Adrenal gland (tissue), 12 donors: ENCODE data around the gene CFAP77. TPM values are rescaled to one million over a fixed set of nuclear protein-coding genes. Genes with fewer than 3 reads are reported as not detected.

ENCODE experiments used
- DNase-seq, 7 donors: peaks; one replicate each; pipeline ENCODE4 v3.0.0-alpha.2; 2019 to 2020
- H3K27ac ChIP-seq, 5 donors: fragments of 200-600 bp; sonication (generic) in 4 of 5; 1 replicate in 3 of 5; 2 replicates in 2 of 5; pipeline versions ENCODE4 v1.5.1 to v1.8.0; 2016 to 2020; ENCODE audit warnings: mild to moderate bottlenecking in 1 of 5
- H3K27me3 ChIP-seq: fragments of 200-600 bp; 2 replicates; pipeline ENCODE4 v1.8.0; 2021
- H3K36me3 ChIP-seq, 2 donors: fragments of 200-600 bp; replicated peaks in 1 of 2; 1 replicate in 1 of 2; 2 replicates in 1 of 2; pipeline versions ENCODE4 v1.5.1 to v1.8.0; 2018 to 2022
- H3K4me1 ChIP-seq, 2 donors: fragments of 200-600 bp; replicated peaks in 1 of 2; 1 replicate in 1 of 2; 2 replicates in 1 of 2; pipeline versions ENCODE4 v1.5.1 to v1.8.0; 2018 to 2021
- H3K4me3 ChIP-seq, 4 donors: fragments of 200-600 bp; sonication (generic) in 3 of 4; one replicate each; pipeline ENCODE4 v1.5.1; 2016 to 2018
- H3K9me3 ChIP-seq, 3 donors: fragments of 200-600 bp; sonication (generic) in 1 of 3; replicated peaks in 1 of 3; 1 replicate in 2 of 3; 2 replicates in 1 of 3; pipeline versions ENCODE4 v1.5.1 to v1.8.0; 2016 to 2021
- CTCF ChIP-seq, 6 experiments: fragments of 450-650 bp in 4 of 6; fragments of 200-600 bp in 2 of 6; sonication (generic) in 1 of 6; IDR thresholded peaks; 1 replicate in 5 of 6; 2 replicates in 1 of 6; pipeline versions ENCODE4 v1.5.1 to v1.8.0; 2016 to 2021; ENCODE audit warnings: antibody characterized with exemption in 6 of 6, mild to moderate bottlenecking in 2 of 6, moderate library complexity in 1 of 6
- POLR2A ChIP-seq, 2 donors: fragments of 450-650 bp; IDR thresholded peaks; one replicate each; pipeline ENCODE4 v1.6.1; 2017; ENCODE audit warnings: antibody characterized with exemption in 2 of 2, mild to moderate bottlenecking in 2 of 2, moderate library complexity in 1 of 2
- WGBS, 4 donors: extraction: QIAGEN DNeasy Blood & Tissue Kit in 2 of 4; methylation state at CpG; one replicate each; pipeline versions ENCODE4 v1.1.5 to v1.1.7; 2013 to 2017; 5-methylcytosine and 5-hydroxymethylcytosine counted together
- intact Hi-C, 2 donors: fragments of 100-400 bp; cut with DNase I; formaldehyde crosslinking; loops; one replicate each; pipeline versions ENCODE4 v1.14.1 to v1.15.0; 2022 to 2023
- polyA plus RNA-seq, 3 donors: library from polyadenylated mRNA; stranded (reverse); fragments of 200-250 nt in 2 of 3; fragments of 350-450 nt in 1 of 3; fragmentation: Illumina TruSeq in 1 of 3; extraction: RNeasy Lipid Tissue Mini Kit (QIAGEN cat#74804) in 1 of 3; gene quantifications; one replicate each; pipeline ENCODE4 v1.2.3, GENCODE V29; 2013 to 2014
- total RNA-seq, 9 donors: library from RNA; depleted of rRNA in 4 of 9; stranded (reverse); fragments of >200 nt in 4 of 9; fragments of 120-200 nt in 1 of 9; fragmentation: NEBNext Ultra II Directional in 1 of 9; extraction: Animal tissue kit (Norgen Biotek cat#: 25700) in 1 of 9; gene quantifications; one replicate each; pipeline versions ENCODE4 v1.1.0 to v1.2.4, GENCODE V29; 2013 to 2023
- donor health status: healthy with polysubstance abuse.
- donor health status: Bipolar disorder and iron deficiency.
- donor health status: DM: yes; HTN: yes; CAD: no.
- donor health status: DM: no; HTN: no; CAD: no.
- donor health status: DM: no; HTN: no; CAD: no.
- donor health status: DM: yes; HTN: yes; CAD: no.

CFAP77 gene
- total and polyA plus RNA-seq, 12 donors, result not detected

GRCh38 chr9:132592451-132592850 lies 182.4 kb downstream of the CFAP77 start:
- Histone ChIP-seq H3K4me1 (peaks cover 0 to 8% of the 10 kb centered on the region in 2 donors), H3K36me3 (peaks cover 0 to 21% of the 10 kb centered on the region in 2 donors), H3K9me3 (no peaks in the 10 kb centered on the region), H3K27ac (no peak overlapping the region), H3K27me3 (peaks cover 41% of the 10 kb centered on the region), H3K4me3 (no peak overlapping the region)
- intact Hi-C loops, result no loop called here
- 83 to 88% (median 86%) methylated on average over 8 of the region's 8 CpGs for WGBS, 4 donors
- no peak for DNase-seq
- TF ChIP-seq CTCF (IDR thresholded peaks at IDR 0.05), result no peak
- TF ChIP-seq POLR2A (IDR thresholded peaks at IDR 0.05), result no peak

- TF ChIP-seq CTCF (IDR thresholded peaks at IDR 0.05) (no peak), POLR2A (IDR thresholded peaks at IDR 0.05) (no peak)
- Histone ChIP-seq H3K4me1 (peaks cover 0 to 8% of the 10 kb centered on the region in 2 donors), H3K36me3 (peaks cover 0 to 21% of the 10 kb centered on the region in 2 donors), H3K27ac (no peak overlapping the region), H3K9me3 (no peaks in the 10 kb centered on the region), H3K27me3 (peaks cover 21% of the 10 kb centered on the region), H3K4me3 (no peak overlapping the region)
- intact Hi-C loops, result no loop called here
- 93 to 97% (median 96%) methylated on average over 8 to 13 of the region's 13 CpGs for WGBS, 4 donors
- no peak for DNase-seq
Measured at GRCh38 chr9:132594412-132594811, 184.4 kb downstream of the CFAP77 start.

- Histone ChIP-seq H3K4me3 (no peak overlapping the region), H3K27ac (no peak overlapping the region), H3K36me3 (peaks cover 0 to 21% of the 10 kb centered on the region in 2 donors), H3K27me3 (peaks cover 12% of the 10 kb centered on the region), H3K9me3 (no peaks in the 10 kb centered on the region), H3K4me1 (peaks cover 0 to under 1% of the 10 kb centered on the region in 2 donors)
- DNase-seq, result no peak
- TF ChIP-seq CTCF (IDR thresholded peaks at IDR 0.05), result no peak
- no peak for TF ChIP-seq POLR2A (IDR thresholded peaks at IDR 0.05)
- WGBS, 4 donors, result 89 to 98% (median 94%) methylated on average over 3 to 6 of the region's 6 CpGs
- intact Hi-C loops, result no loop called here
Measured at GRCh38 chr9:132595319-132595718, 185.3 kb downstream of the CFAP77 start.

- peaks cover 6% of the 10 kb centered on the region for H3K27me3 ChIP-seq
- no peak overlapping the region for H3K27ac ChIP-seq
- no peaks in the 10 kb centered on the region for H3K4me1 ChIP-seq
- TF ChIP-seq CTCF (IDR thresholded peaks at IDR 0.05), result no peak
- no peak for TF ChIP-seq POLR2A (IDR thresholded peaks at IDR 0.05)
- WGBS, 4 donors, result 72 to 82% (median 75%) methylated on average over 3 of the region's 3 CpGs
- no peak for DNase-seq
- intact Hi-C loops, result no loop called here
- H3K36me3 ChIP-seq, result peaks cover 0 to 21% of the 10 kb centered on the region in 2 donors
- no peak overlapping the region for H3K4me3 ChIP-seq
- H3K9me3 ChIP-seq, result no peaks in the 10 kb centered on the region
Measured at GRCh38 chr9:132596200-132596599, 186.2 kb downstream of the CFAP77 start.
